ENCODE measurements around the gene TARBP1. TPM values are rescaled to one million over a fixed set of nuclear protein-coding genes. Genes with fewer than 3 reads are reported as not detected.

Gene TARBP1
- total and polyA plus RNA-seq, 2 of the 13 experiments (the other 11 are each of a cell fraction or from before 2014, with no cell fraction given), result 37.7 to 67.0 TPM

DNA sequence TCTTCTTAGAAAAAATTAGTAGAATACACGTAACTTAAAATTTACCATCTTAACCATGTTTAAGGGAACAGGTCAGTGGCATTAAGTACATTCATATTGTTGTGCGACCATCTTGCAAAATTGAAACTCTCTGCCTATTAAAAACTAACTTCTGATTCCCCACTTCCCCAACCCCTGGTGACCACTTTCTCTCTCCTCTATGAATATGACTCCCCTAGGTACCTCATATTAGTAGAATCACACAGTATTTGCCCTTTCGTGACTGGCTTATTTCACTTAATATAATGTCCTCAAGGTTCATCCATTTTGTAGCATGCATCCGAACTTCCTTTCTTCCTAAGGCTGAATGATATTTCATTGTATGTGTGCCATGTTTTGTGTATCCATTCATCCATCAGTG, 15.1 kb upstream of the TARBP1 start:
- WGBS (ENCODE audit: low lambda C conversion rate), result 91% methylated on average over 4 of the region's 4 CpGs
- ChIA-PET CTCF (ENCODE audit: low intra/inter-chr PET ratio, low total read pairs) (no interaction called here), POLR2A (no interaction called here)
- intact Hi-C loops (cut with micrococcal nuclease; ENCODE audit: unreplicated experiment), result loop anchor here (10.0 kb wide), 2 partner anchors 51 to 231 kb away; no protein-coding TSS in a partner anchor
- no TSS peak for BruUV-seq (replicated peaks)
- in situ Hi-C loops (cut with HindIII; ENCODE audit: extremely low pct_ligation_motif_present, low pct_unique_long_range_greater_than_20kb), result loop anchor here (10.0 kb wide), 3 partner anchors 221 to 481 kb away; no protein-coding TSS in a partner anchor
- Histone ChIP-seq H3K9me3 (ENCODE audit: low read length) (no peaks in the 10 kb centered on the region), H3K27ac (ENCODE audit: extremely low read length, insufficient read depth, low read length) (no peak overlapping the region), H3K4me1 (ENCODE audit: insufficient read depth, low read length) (peaks cover 22% of the 10 kb centered on the region), H3K4me3 (replicated peaks in 1 of 3; ENCODE audit: insufficient read depth in 1 of 3, low read depth in 2 of 3, low read length in 3 of 3) (no peak overlapping the region), H3K79me2 (ENCODE audit: insufficient read depth, low read length) (no peaks in the 10 kb centered on the region), H3K36me3 (replicated peaks in 1 of 2; ENCODE audit: control insufficient read depth in 1 of 2, insufficient read depth in 2 of 2, low read length in 2 of 2) (no peaks in the 10 kb centered on the region), H2AFZ (ENCODE audit: low read length) (no peak overlapping the region), H3K4me2 (ENCODE audit: low read depth, low read length) (no peak overlapping the region), H3K9ac (ENCODE audit: insufficient read depth, low read depth, low read length) (no peak overlapping the region), H3K27me3 (ENCODE audit: control insufficient read depth in 1 of 2, insufficient read depth in 2 of 2, low read length in 2 of 2) (no peaks in the 10 kb centered on the region), H4K20me1 (ENCODE audit: insufficient read depth, low read length) (no peaks in the 10 kb centered on the region)
- TF ChIP-seq, protein P1, sequence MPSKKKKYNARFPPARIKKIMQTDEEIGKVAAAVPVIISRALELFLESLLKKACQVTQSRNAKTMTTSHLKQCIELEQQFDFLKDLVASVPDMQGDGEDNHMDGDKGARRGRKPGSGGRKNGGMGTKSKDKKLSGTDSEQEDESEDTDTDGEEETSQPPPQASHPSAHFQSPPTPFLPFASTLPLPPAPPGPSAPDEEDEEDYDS (CRISPR knock-in tag; IDR thresholded peaks at IDR 0.05), result no peak
- TF ChIP-seq ZNF607 (CRISPR knock-in tag; IDR thresholded peaks at IDR 0.05; ENCODE audit: borderline replicate concordance), result no peak
- no peak for TF ChIP-seq ZFP1 (CRISPR knock-in tag; IDR thresholded peaks at IDR 0.05)
- TF ChIP-seq PLRG1 (conservative IDR thresholded peaks at IDR 0.05), result no peak
- TF ChIP-seq FOXC1 (CRISPR knock-in tag; IDR thresholded peaks at IDR 0.05; ENCODE audit: borderline replicate concordance), result no peak
- TF ChIP-seq, protein P2, sequence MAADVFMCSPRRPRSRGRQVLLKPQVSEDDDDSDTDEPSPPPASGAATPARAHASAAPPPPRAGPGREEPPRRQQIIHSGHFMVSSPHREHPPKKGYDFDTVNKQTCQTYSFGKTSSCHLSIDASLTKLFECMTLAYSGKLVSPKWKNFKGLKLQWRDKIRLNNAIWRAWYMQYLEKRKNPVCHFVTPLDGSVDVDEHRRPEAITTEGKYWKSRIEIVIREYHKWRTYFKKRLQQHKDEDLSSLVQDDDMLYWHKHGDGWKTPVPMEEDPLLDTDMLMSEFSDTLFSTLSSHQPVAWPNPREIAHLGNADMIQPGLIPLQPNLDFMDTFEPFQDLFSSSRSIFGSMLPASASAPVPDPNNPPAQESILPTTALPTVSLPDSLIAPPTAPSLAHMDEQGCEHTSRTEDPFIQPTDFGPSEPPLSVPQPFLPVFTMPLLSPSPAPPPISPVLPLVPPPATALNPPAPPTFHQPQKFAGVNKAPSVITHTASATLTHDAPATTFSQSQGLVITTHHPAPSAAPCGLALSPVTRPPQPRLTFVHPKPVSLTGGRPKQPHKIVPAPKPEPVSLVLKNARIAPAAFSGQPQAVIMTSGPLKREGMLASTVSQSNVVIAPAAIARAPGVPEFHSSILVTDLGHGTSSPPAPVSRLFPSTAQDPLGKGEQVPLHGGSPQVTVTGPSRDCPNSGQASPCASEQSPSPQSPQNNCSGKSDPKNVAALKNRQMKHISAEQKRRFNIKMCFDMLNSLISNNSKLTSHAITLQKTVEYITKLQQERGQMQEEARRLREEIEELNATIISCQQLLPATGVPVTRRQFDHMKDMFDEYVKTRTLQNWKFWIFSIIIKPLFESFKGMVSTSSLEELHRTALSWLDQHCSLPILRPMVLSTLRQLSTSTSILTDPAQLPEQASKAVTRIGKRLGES (CRISPR knock-in tag; IDR thresholded peaks at IDR 0.05; ENCODE audit: borderline replicate concordance), result no peak
- TF ChIP-seq ZNF747 (CRISPR knock-in tag; IDR thresholded peaks at IDR 0.05; ENCODE audit: borderline replicate concordance), result no peak
- no peak for TF ChIP-seq TEAD2 (CRISPR knock-in tag; IDR thresholded peaks at IDR 0.05)
- no peak for TF ChIP-seq SIX1 (CRISPR knock-in tag; IDR thresholded peaks at IDR 0.05; ENCODE audit: borderline replicate concordance)
- TF ChIP-seq, protein P3, sequence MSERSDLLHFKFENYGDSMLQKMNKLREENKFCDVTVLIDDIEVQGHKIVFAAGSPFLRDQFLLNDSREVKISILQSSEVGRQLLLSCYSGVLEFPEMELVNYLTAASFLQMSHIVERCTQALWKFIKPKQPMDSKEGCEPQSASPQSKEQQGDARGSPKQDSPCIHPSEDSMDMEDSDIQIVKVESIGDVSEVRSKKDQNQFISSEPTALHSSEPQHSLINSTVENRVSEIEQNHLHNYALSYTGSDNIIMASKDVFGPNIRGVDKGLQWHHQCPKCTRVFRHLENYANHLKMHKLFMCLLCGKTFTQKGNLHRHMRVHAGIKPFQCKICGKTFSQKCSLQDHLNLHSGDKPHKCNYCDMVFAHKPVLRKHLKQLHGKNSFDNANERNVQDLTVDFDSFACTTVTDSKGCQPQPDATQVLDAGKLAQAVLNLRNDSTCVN (CRISPR knock-in tag; IDR thresholded peaks at IDR 0.05; ENCODE audit: borderline replicate concordance), result no peak
- no peak for TF ChIP-seq MIER2 (CRISPR knock-in tag; IDR thresholded peaks at IDR 0.05)
- TF ChIP-seq ZMYM3 (CRISPR knock-in tag; IDR thresholded peaks at IDR 0.05), result no peak
- TF ChIP-seq ZNF264 (CRISPR knock-in tag; IDR thresholded peaks at IDR 0.05), result no peak
- no peak for TF ChIP-seq JUN (CRISPR knock-in tag; IDR thresholded peaks at IDR 0.05)
- no peak for TF ChIP-seq AHR (CRISPR knock-in tag; IDR thresholded peaks at IDR 0.05)
- TF ChIP-seq, protein P4, sequence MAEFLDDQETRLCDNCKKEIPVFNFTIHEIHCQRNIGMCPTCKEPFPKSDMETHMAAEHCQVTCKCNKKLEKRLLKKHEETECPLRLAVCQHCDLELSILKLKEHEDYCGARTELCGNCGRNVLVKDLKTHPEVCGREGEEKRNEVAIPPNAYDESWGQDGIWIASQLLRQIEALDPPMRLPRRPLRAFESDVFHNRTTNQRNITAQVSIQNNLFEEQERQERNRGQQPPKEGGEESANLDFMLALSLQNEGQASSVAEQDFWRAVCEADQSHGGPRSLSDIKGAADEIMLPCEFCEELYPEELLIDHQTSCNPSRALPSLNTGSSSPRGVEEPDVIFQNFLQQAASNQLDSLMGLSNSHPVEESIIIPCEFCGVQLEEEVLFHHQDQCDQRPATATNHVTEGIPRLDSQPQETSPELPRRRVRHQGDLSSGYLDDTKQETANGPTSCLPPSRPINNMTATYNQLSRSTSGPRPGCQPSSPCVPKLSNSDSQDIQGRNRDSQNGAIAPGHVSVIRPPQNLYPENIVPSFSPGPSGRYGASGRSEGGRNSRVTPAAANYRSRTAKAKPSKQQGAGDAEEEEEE (CRISPR knock-in tag; IDR thresholded peaks at IDR 0.05; ENCODE audit: borderline replicate concordance), result no peak
- FAIRE-seq (no peak), DNase-seq (ENCODE audit: low spot score) (no peak), ATAC-seq (no peak)
